Testis (tissue), 2 donors: ENCODE measurements around the gene EYA3.

ENCODE experiments used
- POLR2A ChIP-seq: fragments of 450-650 bp; IDR thresholded peaks from one replicate; pipeline ENCODE4 v1.6.1; 2017; ENCODE audit warnings: antibody characterized with exemption, mild to moderate bottlenecking, moderate library complexity
- TF ChIP-seq, protein P1 (sequence below), 3 experiments: fragments of 450-650 bp in 2 of 3; fragments of 200-600 bp in 1 of 3; sonication (generic) in 1 of 3; IDR thresholded peaks; one replicate each; pipeline ENCODE4 v1.5.1; 2016 to 2019; ENCODE audit warnings: antibody characterized with exemption in 3 of 3, mild to moderate bottlenecking in 2 of 3, moderate library complexity in 1 of 3

DNA sequence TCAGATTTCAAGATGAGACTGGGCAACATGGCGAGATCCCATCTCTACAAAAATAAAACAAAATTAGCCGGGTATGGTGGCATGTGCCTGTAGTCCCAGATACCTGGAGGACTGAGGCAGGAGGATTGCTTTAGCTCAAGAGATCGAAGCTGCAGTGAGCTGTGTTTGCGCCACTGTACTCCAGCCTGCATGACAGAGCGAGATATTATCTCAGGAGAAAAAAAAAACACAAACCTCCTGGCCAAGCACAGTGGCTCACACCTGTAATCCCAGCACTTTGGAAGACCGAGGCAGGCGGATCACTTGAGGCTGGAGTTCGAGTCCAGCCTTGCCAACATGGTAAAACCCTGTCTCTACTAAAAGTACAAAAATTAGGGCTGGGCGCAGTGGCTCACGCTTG lies 85.8 kb downstream of the EYA3 start:
- TF ChIP-seq, protein P1, sequence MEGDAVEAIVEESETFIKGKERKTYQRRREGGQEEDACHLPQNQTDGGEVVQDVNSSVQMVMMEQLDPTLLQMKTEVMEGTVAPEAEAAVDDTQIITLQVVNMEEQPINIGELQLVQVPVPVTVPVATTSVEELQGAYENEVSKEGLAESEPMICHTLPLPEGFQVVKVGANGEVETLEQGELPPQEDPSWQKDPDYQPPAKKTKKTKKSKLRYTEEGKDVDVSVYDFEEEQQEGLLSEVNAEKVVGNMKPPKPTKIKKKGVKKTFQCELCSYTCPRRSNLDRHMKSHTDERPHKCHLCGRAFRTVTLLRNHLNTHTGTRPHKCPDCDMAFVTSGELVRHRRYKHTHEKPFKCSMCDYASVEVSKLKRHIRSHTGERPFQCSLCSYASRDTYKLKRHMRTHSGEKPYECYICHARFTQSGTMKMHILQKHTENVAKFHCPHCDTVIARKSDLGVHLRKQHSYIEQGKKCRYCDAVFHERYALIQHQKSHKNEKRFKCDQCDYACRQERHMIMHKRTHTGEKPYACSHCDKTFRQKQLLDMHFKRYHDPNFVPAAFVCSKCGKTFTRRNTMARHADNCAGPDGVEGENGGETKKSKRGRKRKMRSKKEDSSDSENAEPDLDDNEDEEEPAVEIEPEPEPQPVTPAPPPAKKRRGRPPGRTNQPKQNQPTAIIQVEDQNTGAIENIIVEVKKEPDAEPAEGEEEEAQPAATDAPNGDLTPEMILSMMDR (IDR thresholded peaks at IDR 0.05), result no peak
- no peak for TF ChIP-seq POLR2A
